Measurements from ENCODE around the gene GNAI2.
"Not testable (repeated sequence)": the region's sequence is repeated elsewhere in the genome, so short reads cannot be mapped to it uniquely, and the experiment has no call there.

GNAI2 gene

DNA sequence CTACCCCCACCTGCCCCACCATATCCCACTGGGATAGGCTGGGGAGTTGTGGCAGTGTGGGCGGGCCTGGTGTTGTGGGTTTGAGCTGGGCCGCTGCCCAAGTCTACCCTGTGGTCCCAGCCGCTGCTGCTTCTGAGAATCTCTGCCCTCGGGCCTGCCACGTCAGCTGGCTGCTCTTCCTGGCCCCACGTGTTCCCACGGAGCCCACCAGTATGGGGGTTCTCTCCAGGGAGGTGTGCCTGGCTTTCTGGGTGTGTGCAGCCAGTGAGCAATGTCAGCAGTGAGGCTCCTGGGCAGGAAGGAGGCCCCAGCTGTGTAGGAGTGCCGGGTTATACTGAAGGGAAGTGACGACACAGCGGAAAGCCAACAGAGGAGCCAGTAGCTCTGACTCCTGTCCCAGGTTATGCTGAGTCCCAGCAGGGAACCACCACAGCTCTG is 10.5 kb downstream of the GNAI2 start:
- peak in 1 of 3 experiments; percentile 10 for DNase-seq

DNA sequence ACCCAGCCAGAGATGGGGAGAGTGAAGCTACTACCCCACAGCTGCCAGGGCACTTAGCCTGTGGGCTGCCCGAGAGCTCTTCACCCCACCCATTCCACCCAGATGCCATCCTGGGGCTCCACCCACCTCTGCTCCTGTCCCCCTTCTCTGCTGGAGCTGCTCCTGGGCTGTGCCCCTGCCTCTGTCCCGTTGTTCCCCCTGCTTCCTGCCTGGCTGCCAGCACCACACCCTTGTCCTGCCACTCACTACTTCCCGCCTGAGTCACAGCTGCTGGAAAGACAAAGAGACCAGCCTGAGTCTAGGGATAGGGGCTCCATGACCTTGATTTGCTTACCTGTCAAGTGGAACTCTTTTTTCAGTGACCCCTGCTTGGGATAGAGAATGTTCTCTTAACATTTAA is 12.4 kb downstream of the GNAI2 start:
- DNase-seq: no peak

- no peak for DNase-seq
Measured at GRCh38 chr3:50249457-50249856, 13.5 kb downstream of the GNAI2 start.

- no peak for DNase-seq
Measured at GRCh38 chr3:50250514-50250913, 14.5 kb downstream of the GNAI2 start.

- no peak for DNase-seq
Measured at GRCh38 chr3:50251220-50251619, 15.2 kb downstream of the GNAI2 start.

DNA sequence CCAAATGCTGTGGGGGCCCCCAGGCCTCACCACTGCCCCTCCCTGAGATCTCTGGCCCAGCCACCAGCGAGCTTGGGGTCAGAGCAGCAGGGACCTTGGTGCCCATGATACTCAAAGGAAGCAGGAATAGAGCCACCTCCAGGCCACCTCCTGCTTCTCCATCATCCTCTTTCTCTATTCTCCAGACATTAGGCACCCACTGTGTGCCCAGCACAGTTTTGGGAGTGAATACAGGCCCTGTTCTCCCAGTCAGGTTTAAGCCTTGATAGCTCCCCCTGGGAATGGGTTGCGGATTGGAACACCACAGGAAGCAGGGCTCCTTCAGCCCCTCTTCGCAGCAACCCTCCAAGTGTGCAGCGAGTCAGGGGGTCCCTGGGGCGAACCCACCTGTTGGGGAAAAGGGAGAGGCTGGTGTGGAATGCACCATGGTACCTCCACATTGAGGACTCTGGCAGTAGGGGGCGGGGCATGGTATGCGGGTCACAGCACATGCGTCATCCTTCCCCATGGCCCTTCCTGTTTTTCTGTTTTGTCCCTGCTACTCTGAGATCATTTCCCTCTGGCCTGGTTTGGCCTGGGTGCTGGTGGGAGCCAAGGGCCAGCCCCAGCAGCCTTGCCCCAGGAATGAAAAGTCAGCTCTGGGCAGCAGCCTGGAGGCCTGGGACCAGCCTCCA is 18.7 kb downstream of the GNAI2 start:
- DNase-seq: no peak

GRCh38 chr3:50255251-50255615 is 19.2 kb downstream of the GNAI2 start:
- peak in 1 of 3 experiments; percentile 59 for DNase-seq

DNA sequence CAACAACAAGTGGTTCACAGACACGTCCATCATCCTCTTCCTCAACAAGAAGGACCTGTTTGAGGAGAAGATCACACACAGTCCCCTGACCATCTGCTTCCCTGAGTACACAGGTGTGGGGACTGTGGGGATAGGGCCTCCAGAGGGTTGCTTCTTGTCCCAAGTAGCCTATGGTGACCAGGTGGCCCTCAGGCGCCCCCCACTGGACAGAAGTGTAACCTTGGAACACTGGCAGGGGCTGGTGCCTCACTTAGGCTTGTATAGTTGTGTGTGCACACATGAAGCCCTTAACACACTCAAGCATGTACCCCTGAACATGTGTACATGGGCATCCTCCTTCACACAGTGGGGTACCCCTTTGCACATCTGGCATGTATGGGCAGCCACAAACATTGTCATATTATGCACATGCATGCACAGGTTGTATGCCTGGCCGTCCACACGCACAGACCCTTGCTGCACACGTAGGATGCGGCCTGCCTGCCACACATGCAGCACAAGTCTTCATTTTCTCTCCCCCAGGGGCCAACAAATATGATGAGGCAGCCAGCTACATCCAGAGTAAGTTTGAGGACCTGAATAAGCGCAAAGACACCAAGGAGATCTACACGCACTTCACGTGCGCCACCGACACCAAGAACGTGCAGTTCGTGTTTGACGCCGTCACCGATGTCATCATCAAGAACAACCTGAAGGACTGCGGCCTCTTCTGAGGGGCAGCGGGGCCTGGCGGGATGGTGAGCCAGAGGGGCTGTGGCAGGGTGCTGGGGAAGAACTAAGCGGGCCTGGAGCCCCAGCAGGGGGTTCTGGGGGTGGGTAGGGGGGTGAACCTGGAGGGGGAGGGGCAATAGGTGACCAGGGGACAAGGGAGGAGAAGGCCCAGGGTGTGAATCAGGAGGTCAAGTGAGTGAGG is 21.2 kb downstream of the GNAI2 start:
- peak in 1 of 3 experiments; percentile 6 for DNase-seq

GRCh38 chr3:50258029-50258680 is 22.2 kb downstream of the GNAI2 start:
- peak in 2 of 3 experiments; percentile 53 to 72 for DNase-seq

GRCh38 chr3:50258979-50259378 is 23.0 kb downstream of the GNAI2 start:
- DNase-seq: no peak

DNA sequence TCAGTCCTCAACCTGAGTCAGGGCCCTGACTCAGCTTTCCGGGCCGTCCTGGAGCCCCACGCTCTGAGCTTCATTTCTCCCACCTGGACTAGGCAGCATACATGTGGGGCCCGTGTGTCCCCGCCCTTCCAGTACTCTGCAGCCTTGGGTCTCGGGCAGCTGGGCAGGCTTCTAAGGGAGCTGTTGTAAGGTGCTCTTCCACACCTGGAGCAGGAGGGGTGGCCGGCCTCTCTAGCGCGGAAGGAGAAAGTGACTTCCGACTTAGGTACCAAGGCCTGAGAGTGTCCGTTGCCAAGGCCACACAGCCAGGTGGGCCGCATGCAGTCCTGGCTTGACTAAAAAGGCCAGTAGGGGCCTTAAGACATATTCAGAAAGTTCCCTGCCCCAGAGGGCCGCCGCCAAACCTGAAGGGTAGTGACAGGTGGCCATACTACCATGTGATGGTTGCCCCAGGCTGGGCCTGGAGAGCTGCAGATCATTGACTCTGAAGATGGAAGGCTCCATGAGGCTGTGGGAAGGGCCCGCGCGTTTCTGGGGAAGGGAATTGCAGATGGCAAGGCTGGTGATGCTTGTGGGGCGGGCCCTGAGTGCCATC is 23.5 kb downstream of the GNAI2 start:
- DNase-seq: no peak

DNA sequence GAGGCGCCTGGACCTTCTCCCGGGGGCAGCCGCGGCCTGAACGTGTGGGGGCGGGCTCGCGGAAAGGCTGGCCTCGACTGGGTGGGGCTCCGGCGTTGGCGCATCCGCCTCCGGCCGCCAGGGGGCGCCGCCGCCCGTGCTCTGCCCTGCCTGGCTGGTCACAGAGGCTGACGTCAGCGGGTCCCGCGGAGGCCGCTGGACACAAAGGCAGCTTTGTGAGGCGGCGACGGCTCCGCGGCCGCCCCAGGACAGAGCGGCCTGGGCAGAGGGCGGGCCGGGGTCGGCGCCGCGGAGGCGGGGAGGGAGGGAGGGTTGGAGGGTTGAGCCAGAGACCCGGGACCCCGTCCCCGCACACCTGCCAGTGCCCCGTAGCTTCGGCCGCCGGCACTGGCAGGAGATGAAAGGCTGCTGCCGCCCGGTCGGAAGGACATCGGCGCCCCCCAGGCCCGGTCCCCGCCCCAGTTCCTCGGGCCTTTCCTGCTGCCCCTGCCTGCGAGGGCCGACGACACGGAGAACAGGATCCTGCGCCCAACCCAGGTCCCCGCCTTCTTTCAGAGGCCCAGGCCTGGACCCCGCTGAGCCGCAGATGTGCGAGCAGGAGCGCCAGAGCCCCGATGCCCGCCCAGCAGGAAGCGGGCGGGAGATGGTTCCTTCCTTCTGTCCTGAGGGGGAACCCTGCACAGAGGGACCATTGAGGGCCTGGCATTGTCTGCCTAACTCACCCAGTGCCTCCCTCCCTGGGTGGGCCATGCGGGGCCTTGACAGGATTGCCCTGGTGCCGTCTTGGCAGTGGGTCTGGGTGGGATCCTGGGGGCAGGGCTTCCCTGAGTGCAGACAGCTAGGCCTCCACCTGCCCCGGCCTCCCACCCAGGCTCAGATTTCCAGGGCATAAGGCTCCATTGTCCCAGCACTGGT is 24.3 kb downstream of the GNAI2 start:
- DNase-seq: peak; percentile 72 to 87 (median 82)

DNA sequence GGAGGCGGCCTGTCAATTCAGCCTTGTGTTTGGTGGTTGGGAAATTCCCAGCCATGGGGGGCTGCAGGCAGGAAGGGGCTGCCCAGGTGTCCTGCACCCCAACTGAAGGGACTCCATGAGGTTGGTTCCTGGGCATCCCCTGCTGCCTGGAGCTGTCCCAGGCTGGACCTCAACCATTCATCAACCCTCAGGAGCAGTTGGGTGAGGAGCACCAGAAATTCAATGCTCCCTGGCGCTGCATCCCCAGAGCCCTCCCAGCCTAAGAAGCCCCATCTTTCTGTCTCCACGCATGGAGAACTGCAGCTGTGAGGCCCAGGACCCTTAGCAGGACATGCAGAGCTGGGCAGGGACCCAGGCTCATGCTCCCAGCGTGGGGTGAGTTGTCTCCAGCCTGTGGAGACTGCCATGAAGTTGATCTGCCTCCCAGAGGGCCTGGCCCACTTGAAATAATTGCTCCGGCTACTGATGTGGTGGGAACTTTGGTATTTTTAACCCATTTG is 25.0 kb downstream of the GNAI2 start:
- no peak for DNase-seq

GRCh38 chr3:50261505-50261904 is 25.5 kb downstream of the GNAI2 start:
- DNase-seq: no peak

- DNase-seq: not testable (repeated sequence)
Measured at GRCh38 chr3:50262200-50262599, 26.2 kb downstream of the GNAI2 start.

GRCh38 chr3:50262778-50263177 is 26.8 kb downstream of the GNAI2 start:
- DNase-seq: no peak

GRCh38 chr3:50263478-50264382 is 27.7 kb downstream of the GNAI2 start:
- no peak for DNase-seq

- peak in 2 of 3 experiments; percentile 64 to 68 for DNase-seq
Measured at GRCh38 chr3:50264383-50264963, 28.5 kb downstream of the GNAI2 start.

GRCh38 chr3:50264964-50265485 is 29.0 kb downstream of the GNAI2 start:
- no peak for DNase-seq

GRCh38 chr3:50265571-50265970 is 29.6 kb downstream of the GNAI2 start:
- no peak for DNase-seq
